ENCODE measurements around the gene SEBOX. TPM values are rescaled to one million over a fixed set of nuclear protein-coding genes. Genes with fewer than 3 reads are reported as not detected.

SEBOX gene
- total RNA-seq, 2 donors from 2014 or later = not detected

DNA sequence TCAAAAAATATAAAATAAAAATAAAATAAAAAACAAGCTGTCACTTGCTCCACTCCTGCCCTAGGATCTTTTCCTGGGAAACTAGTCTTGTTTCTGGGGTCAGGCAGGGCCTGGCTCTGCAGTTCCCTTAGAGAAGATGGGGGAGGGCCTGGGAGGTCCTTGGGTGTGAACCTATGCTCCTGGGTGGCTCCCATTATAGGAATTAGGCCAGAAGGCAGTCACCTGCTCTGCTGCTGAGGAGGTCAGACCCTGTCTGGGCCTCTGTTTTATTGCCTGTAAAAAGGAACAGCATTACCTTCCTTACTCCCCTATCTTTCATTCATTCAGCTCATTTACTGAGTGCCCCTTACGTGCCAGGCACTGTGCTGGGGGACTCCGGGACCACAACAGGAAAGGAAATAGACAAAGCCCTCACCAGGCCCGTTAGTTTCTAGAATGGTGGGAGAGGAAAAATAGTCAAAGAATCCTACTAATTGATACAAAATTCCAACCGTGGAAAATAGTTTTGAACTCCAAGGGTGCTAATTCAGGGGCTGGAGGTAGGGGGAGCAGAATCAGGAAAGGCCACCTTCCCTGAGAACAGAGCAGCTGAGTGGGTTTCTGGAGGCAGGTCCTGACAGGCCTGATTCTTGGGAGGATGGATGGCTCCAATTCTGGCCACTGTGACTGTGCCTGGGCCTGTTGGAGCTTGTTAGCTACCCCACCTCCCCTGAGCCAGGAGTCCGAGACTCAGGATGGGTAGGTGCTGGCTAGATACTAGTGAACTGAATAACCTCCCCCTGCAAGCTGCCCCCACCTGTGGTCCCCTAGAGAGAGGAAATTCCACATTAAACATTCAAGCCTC lies 42.4 kb upstream of the SEBOX start:
- peak; percentile 59 for DNase-seq (ENCODE audit: low spot score)
- TF ChIP-seq, protein P1, sequence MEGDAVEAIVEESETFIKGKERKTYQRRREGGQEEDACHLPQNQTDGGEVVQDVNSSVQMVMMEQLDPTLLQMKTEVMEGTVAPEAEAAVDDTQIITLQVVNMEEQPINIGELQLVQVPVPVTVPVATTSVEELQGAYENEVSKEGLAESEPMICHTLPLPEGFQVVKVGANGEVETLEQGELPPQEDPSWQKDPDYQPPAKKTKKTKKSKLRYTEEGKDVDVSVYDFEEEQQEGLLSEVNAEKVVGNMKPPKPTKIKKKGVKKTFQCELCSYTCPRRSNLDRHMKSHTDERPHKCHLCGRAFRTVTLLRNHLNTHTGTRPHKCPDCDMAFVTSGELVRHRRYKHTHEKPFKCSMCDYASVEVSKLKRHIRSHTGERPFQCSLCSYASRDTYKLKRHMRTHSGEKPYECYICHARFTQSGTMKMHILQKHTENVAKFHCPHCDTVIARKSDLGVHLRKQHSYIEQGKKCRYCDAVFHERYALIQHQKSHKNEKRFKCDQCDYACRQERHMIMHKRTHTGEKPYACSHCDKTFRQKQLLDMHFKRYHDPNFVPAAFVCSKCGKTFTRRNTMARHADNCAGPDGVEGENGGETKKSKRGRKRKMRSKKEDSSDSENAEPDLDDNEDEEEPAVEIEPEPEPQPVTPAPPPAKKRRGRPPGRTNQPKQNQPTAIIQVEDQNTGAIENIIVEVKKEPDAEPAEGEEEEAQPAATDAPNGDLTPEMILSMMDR (IDR thresholded peaks at IDR 0.05) = peak in 1 of 4 experiments; percentile 24
- TF ChIP-seq POLR2AphosphoS5 (IDR thresholded peaks at IDR 0.05) (peak; percentile 15), POLR2A (IDR thresholded peaks at IDR 0.05) (no peak)
- WGBS = 51% methylated on average over 5 of the region's 5 CpGs

DNA sequence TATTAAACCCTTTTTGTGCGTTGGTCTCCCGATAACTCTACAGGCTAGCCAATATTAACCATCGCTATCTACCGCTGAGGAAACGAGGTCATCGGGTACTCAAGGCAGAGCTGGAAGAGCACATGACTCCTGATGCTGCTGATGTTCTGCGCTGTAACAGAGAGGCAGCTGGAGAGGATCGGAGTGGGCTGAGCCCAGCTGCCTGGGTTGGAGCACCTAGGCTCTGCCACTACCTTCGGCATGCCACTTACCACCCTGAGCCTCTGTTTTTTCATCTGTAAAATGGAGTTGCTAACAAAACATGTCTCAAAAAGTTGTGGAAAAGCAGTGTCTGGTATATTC lies 41.4 kb upstream of the SEBOX start:
- intact Hi-C loops (cut with DNase I) = no loop called here
- peak overlapping the region in 1 of 2 donors; percentile 33 for H3K27ac ChIP-seq

More for the DNA sequence above, 42.4 kb upstream of the SEBOX start:
- no peak overlapping the region for H3K27ac ChIP-seq
- intact Hi-C loops (cut with DNase I) = no loop called here
- peaks cover 2% of the 10 kb centered on the region for H3K4me1 ChIP-seq (replicated peaks)
- H3K9me3 ChIP-seq = no peaks in the 10 kb centered on the region
- no peaks in the 10 kb centered on the region for H3K27me3 ChIP-seq (replicated peaks; ENCODE audit: insufficient read depth)
- no peak overlapping the region for H3K4me3 ChIP-seq
- peaks cover 0 to under 1% of the 10 kb centered on the region in 2 donors for H3K36me3 ChIP-seq

DNA sequence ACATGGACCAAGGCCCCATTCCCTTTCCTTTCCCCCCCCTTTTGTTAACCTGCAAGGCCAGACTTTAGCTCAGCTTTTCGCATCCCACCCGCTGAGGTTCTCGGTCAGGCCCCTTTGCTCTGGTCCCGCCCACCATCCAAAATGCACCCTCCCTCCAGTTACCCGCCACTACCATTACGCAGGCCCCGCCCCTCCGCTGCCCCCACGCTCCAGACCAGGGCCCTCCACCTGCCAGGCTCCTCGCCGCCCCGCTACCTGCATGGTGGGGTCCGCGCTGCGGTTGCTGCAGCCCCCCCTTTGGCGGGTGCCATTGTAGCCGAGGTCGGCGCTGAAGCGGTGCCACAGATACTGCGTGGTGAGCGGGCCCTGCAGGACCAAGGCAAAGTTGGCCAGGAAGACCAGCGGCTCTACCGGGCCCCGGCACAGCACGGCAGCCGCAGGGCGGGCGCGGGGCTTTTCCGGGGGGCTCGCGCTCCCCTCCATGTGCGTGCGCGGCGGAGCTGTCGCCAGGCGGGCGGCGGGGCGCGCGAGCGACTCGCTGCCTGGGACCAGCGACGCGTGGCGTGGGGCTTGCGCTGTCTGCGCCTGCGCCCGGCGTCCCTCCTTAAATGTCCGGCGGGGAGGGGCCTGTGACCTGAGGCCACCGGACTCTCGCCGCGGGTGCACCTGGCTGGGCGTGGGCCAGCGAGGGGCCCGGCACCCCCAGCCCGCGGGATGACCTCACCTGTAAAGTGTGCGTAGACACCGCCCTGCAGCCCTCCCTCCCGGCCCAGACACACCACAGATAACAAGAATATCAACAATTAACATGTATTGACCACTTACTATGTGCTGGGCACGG lies 40.9 kb upstream of the SEBOX start, which contains the start of gene SLC46A1:
Gene SLC46A1 (minus strand): TSS at position 581 of the 841 bp plus-strand sequence. CDS start 98 bp downstream, at position 483.
- DNase-seq (ENCODE audit: low spot score) = peak; percentile 48
- TF ChIP-seq POLR2AphosphoS5 (IDR thresholded peaks at IDR 0.05) (peak; percentile 14), POLR2A (IDR thresholded peaks at IDR 0.05) (no peak)
- TF ChIP-seq, protein P1 (IDR thresholded peaks at IDR 0.05) = peak in 1 of 4 experiments; percentile 16
- Histone ChIP-seq H3K4me3 (peak within 1 kb of the TSS; percentile 53 to 65), H3K27me3 (replicated peaks; ENCODE audit: insufficient read depth) (no peaks in the 10 kb centered on the region), H3K27ac (peak within 1 kb of the TSS; percentile 17 to 33), H3K36me3 (peaks cover 0 to 11% of the 10 kb centered on the region in 2 donors), H3K9me3 (no peaks in the 10 kb centered on the region), H3K4me1 (replicated peaks) (peaks cover 2% of the 10 kb centered on the region)
- intact Hi-C loops (cut with DNase I) = no loop called here
- WGBS = under 1% methylated on average over 67 of the region's 70 CpGs

More for the DNA sequence above, 41.4 kb upstream of the SEBOX start:
- no peaks in the 10 kb centered on the region for H3K9me3 ChIP-seq
- peaks cover 2% of the 10 kb centered on the region for H3K4me1 ChIP-seq (replicated peaks)
- no peak for DNase-seq (ENCODE audit: low spot score)
- no peak for TF ChIP-seq POLR2A (IDR thresholded peaks at IDR 0.05)
- no peak for TF ChIP-seq POLR2AphosphoS5 (IDR thresholded peaks at IDR 0.05)
- TF ChIP-seq, protein P1 (IDR thresholded peaks at IDR 0.05) = no peak
- no peaks in the 10 kb centered on the region for H3K27me3 ChIP-seq (replicated peaks; ENCODE audit: insufficient read depth)
- 25% methylated on average over 9 of the region's 9 CpGs for WGBS
- H3K4me3 ChIP-seq = peak overlapping the region; percentile 53 to 65
- H3K36me3 ChIP-seq = peaks cover 0 to 9% of the 10 kb centered on the region in 2 donors

DNA sequence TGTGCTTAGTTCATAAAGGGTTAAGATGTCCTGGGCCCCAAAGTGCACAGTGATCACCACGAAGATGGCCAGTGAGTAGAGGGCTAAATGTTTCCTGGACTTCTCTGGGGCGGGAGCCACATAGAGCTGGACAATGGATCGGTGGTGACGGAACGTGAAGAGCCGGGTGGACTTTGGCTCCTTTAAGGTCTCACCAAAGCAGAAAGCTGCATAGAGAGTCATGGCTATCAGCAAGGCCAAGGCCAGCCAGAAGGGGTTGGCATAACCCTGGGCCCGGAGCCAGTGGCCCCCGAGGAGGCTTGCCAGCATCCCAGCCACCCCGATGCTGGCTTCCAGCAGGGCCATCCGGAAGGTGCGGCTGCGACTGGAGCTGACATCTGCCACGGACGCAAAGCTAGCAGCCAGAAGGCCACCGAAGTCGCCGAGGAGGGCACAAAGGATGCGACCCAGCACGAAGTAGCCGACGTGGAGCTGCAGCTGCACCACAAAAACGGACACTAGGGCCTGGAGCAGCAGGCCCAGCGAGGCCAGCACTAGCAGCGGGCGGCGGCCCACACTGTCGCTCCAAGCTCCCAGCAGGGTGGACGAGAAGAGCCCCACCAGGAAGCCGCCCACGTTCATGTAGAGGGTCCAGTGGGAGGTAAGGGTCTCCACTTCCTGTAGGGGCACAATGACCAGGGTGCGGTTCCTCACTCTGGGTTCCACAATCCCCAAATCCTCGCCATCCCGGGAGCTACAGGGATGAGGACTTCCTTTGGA lies 40.0 kb upstream of the SEBOX start:
- Histone ChIP-seq H3K4me1 (replicated peaks) (peaks cover 2% of the 10 kb centered on the region), H3K36me3 (peaks cover 0 to 11% of the 10 kb centered on the region in 2 donors), H3K27ac (peak overlapping the region in 1 of 2 donors; percentile 17), H3K4me3 (peak overlapping the region; percentile 53 to 65), H3K27me3 (replicated peaks; ENCODE audit: insufficient read depth) (no peaks in the 10 kb centered on the region), H3K9me3 (no peaks in the 10 kb centered on the region)
- TF ChIP-seq POLR2A (IDR thresholded peaks at IDR 0.05) (no peak), POLR2AphosphoS5 (IDR thresholded peaks at IDR 0.05) (no peak)
- TF ChIP-seq, protein P1 (IDR thresholded peaks at IDR 0.05) = no peak
- 44% methylated on average over 30 of the region's 33 CpGs for WGBS
- intact Hi-C loops (cut with DNase I) = no loop called here
- DNase-seq (ENCODE audit: low spot score) = no peak

Measured in prostate gland (tissue), 2 donors.